OCI-LY3 (cell line): ENCODE data around the gene MLST8.
"Not testable (repeated sequence)": the region's sequence is repeated elsewhere in the genome, so short reads cannot be mapped to it uniquely, and the experiment has no call there.

Experiments
- H2AFZ ChIP-seq: fragments of 200-600, 300-600 bp; shearing (Covaris generic); 2 replicates; pipeline ENCODE4 v1.6.0; 2014; ENCODE audit warnings: antibody characterized with exemption, low read depth, low read length
- H3K27ac ChIP-seq: fragments of 200-600, 300-600 bp; sonication (generic); 2 replicates; pipeline ENCODE4 v1.5.1; 2014; ENCODE audit warnings: mild to moderate bottlenecking, low read length, moderate library complexity, mixed read lengths
- H3K27me3 ChIP-seq: fragments of 200-600, 300-600 bp; sonication (generic); 2 replicates; pipeline ENCODE4 v1.6.1; 2014; ENCODE audit warnings: low read depth, low read length, mixed read lengths
- H3K36me3 ChIP-seq: fragments of 200-600, 300-600 bp; sonication (generic); replicated peaks from 2 replicates; pipeline ENCODE3; 2014; ENCODE audit warnings: low read depth, low read length, mixed read lengths
- H3K4me1 ChIP-seq: fragments of 300-600, 200-600 bp; sonication (generic); 2 replicates; pipeline ENCODE4 v1.6.1; 2014; ENCODE audit warnings: low read length, mixed read lengths
- H3K4me2 ChIP-seq: fragments of 200-600, 300-600 bp; sonication (generic); 2 replicates; pipeline ENCODE4 v1.6.1; 2014; ENCODE audit warnings: low read length, mixed read lengths
- H3K4me3 ChIP-seq: fragments of 300-600, 200-600 bp; sonication (generic); 2 replicates; pipeline ENCODE4 v1.5.1; 2014; ENCODE audit warnings: antibody characterized with exemption, mild to moderate bottlenecking, low read length, moderate library complexity
- H3K79me2 ChIP-seq: fragments of 300-600, 200-600 bp; shearing (Covaris generic); 2 replicates; pipeline ENCODE4 v1.6.1; 2014; ENCODE audit warnings: mild to moderate bottlenecking, low read length, mixed read lengths
- H3K9ac ChIP-seq: fragments of 300-600, 200-600 bp; shearing (Covaris generic); 2 replicates; pipeline ENCODE4 v1.6.0; 2014; ENCODE audit warnings: mild to moderate bottlenecking, low read length, moderate library complexity
- H3K9me3 ChIP-seq: fragments of 200-600, 300-600 bp; shearing (Covaris generic); 2 replicates; pipeline ENCODE4 v1.6.1; 2014; ENCODE audit warnings: low read length, mixed read lengths; ENCODE audit not compliant: insufficient read depth
- H4K20me1 ChIP-seq: fragments of 200-600, 300-600 bp; sonication (generic); 2 replicates; pipeline ENCODE4 v1.6.1; 2016; ENCODE audit warnings: low read length, mixed read lengths; ENCODE audit not compliant: insufficient read depth
- CTCF ChIP-seq: fragments of 200-600, 300-600 bp; sonication (generic); IDR thresholded peaks from 2 replicates; pipeline ENCODE4 v1.5.1; 2014; ENCODE audit warnings: antibody characterized with exemption, low read length, low read depth
- EZH2phosphoT487 ChIP-seq: fragments of 200-600 bp; shearing (Covaris generic); IDR thresholded peaks from 2 replicates; pipeline ENCODE4 v1.6.1; 2018; ENCODE audit warnings: antibody characterized with exemption, mixed run types, low read depth

Gene MLST8

DNA sequence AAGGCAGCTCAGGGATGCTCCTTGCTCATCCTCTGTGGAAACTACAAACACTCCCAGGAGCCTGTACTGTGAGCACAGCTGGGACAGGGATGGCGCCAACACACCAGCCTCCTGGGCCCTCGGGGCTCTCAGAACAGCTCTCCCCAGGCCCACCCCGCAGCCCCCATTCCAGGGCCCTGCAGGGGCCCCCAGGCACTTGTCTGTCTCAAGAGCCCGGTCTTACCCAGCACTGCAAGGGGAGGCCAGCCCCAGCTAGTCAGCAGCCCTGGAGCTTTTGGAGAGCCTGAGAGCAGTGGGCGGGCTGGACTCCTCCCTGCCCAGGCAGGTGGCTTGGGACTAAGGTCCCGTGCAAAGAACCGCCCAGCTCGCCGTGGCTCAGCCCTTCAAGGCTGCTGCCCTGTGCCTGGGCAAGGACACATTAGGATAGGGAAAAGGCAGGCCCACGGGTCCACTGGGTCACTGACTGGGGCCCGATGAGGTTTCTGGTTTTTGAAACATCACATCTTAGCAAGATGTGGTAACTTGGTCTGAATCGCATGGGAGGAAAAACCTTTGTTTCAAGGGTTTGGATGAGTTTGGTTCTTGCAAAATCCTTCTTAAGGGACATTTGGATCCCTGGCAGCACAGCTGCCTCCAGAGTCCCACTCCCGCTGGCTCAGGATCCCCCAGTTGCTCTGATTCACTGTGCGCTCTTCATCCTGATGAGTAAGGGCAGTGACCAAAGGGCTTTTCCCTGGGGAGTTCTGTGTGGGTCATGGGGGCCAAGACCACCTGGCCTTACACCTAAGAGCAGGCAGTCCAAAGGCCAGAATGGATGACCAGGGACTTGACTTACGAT lies 33.8 kb downstream of the MLST8 start:
- Histone ChIP-seq H3K27ac (no peak overlapping the region), H3K4me2 (no peak overlapping the region), H3K27me3 (no peaks in the 10 kb centered on the region), H3K4me3 (no peak overlapping the region), H2AFZ (no peak overlapping the region), H4K20me1 (no peaks in the 10 kb centered on the region), H3K9ac (no peak overlapping the region), H3K9me3 (no peaks in the 10 kb centered on the region), H3K4me1 (no peaks in the 10 kb centered on the region), H3K36me3 (peaks cover 20% of the 10 kb centered on the region), H3K79me2 (no peaks in the 10 kb centered on the region)
- no peak for TF ChIP-seq EZH2phosphoT487
- TF ChIP-seq CTCF, result no peak

- H3K27ac ChIP-seq, H3K4me1 ChIP-seq, H3K4me3 ChIP-seq, H3K9ac ChIP-seq, H3K9me3 ChIP-seq, H3K4me2 ChIP-seq, H2AFZ ChIP-seq, H3K27me3 ChIP-seq, H4K20me1 ChIP-seq, H3K79me2 ChIP-seq: not testable (repeated sequence)
- peaks cover 22% of the 10 kb centered on the region for H3K36me3 ChIP-seq
Measured at GRCh38 chr16:2240331-2240730, 35.1 kb downstream of the MLST8 start.

- Histone ChIP-seq H3K36me3 (peaks cover 22% of the 10 kb centered on the region), H3K4me3 (no peak overlapping the region), H2AFZ (no peak overlapping the region), H3K27me3 (no peaks in the 10 kb centered on the region), H3K79me2 (no peaks in the 10 kb centered on the region), H3K9ac (no peak overlapping the region), H3K4me1 (no peaks in the 10 kb centered on the region), H4K20me1 (no peaks in the 10 kb centered on the region), H3K27ac (no peak overlapping the region), H3K4me2 (no peak overlapping the region), H3K9me3 (no peaks in the 10 kb centered on the region)
- TF ChIP-seq EZH2phosphoT487 (no peak), CTCF (no peak)
Measured at GRCh38 chr16:2242598-2242997, 37.3 kb downstream of the MLST8 start.

DNA sequence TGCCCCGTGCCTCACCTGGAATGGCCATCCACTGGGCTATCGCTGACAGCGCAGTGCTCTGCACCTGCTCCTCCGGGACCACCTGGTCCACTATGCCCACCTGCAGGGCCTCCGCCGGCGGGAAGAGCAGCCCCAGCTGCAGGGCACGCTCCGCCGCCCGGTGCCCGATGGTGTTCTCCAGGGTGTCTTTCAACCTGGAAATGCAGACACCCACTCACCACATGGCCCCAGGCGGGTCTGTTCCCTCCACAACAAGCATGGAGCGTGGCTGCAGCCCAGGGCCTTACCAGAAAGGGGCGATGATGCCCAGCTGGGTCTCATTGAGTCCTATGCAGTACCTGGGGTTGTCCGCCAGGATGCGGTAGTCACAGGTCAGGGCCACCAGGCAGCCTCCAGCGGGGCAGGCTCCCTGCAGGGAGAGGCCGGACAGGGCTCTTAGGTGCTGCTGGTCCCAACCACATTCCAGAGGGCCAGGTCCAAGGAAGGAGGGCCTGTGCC lies 37.8 kb downstream of the MLST8 start:
- TF ChIP-seq CTCF (no peak), EZH2phosphoT487 (no peak)
- H3K36me3 ChIP-seq, result peaks cover 22% of the 10 kb centered on the region
- no peak overlapping the region for H2AFZ ChIP-seq
- H3K27ac ChIP-seq, result no peak overlapping the region
- no peaks in the 10 kb centered on the region for H3K9me3 ChIP-seq
- H3K79me2 ChIP-seq, result no peaks in the 10 kb centered on the region
- H3K9ac ChIP-seq, result no peak overlapping the region
- no peaks in the 10 kb centered on the region for H3K4me1 ChIP-seq
- H3K27me3 ChIP-seq, result no peaks in the 10 kb centered on the region
- no peak overlapping the region for H3K4me2 ChIP-seq
- no peaks in the 10 kb centered on the region for H4K20me1 ChIP-seq
- H3K4me3 ChIP-seq, result no peak overlapping the region
